ENCODE data around the gene ZNF22.

Gene ZNF22

GRCh38 chr10:45035673-45036072 is 35.0 kb downstream of the ZNF22 start:
- DNase-seq = no peak

GRCh38 chr10:45040921-45041542 is 40.3 kb downstream of the ZNF22 start:
- DNase-seq = no peak

GRCh38 chr10:45044290-45044689 is 43.6 kb downstream of the ZNF22 start:
- no peak for DNase-seq

GRCh38 chr10:45050551-45051235 is 50.0 kb downstream of the ZNF22 start:
- no peak for DNase-seq

GRCh38 chr10:45052700-45053099 is 52.0 kb downstream of the ZNF22 start:
- no peak for DNase-seq

- no peak for DNase-seq
These were observed 52.9 kb downstream of the ZNF22 start for GRCh38 chr10:45053569-45054100.

Data from NCI-H1694 treated with DMSO at 0.1 percent for 48 hours (cell line).